Cardiac fibroblast (primary cell): ENCODE measurements around the gene LRRC7.

Experiments
- DNase-seq, 2 donors: peaks; one replicate each; pipeline versions ENCODE4 v3.0.0 to v3.0.0-alpha.2; 2010; ENCODE audit warnings: low read depth in 2 of 2
- H3K4me3 ChIP-seq, 2 donors: replicated peaks in 1 of 2; 1 replicate in 1 of 2; 2 replicates in 1 of 2; pipeline ENCODE4 v1.5.1; 2011; ENCODE audit warnings: low read depth in 2 of 2, low read length in 2 of 2, mild to moderate bottlenecking in 2 of 2, moderate library complexity in 1 of 2
- CTCF ChIP-seq: IDR thresholded peaks from one replicate; pipeline ENCODE4 v1.5.1; 2011; ENCODE audit warnings: low read depth, mild to moderate bottlenecking, low read length, inconsistent platforms

The LRRC7 gene

DNA sequence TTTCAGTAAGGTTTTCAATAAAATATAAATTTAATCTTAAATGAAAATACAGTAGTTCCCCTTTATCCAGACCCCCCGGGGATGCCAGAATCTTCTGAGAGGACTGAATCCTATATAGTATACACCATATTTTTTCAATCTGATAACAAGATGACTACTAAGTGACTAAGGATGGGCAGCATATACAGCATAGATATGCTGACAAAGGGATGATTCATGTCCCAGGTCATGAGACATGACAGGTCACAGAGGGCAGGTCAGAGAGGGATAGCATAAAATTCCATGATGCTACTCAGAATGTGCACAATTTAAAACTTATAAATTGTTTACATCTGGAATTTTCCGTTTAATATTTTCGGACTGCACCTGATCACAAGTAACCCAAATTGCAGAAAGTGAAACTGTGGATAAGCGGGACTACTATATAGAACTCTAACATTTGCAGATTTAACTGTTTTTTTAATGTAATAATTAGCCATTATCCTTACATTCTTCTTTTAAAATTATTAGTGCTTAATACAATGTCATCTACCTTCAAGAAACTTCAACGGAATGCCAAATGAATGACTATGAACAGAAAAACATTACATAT, 588.9 kb downstream of the LRRC7 start:
- no peak overlapping the region for H3K4me3 ChIP-seq
- DNase-seq: peak in 1 of 2 donors; percentile 65
- TF ChIP-seq CTCF: no peak

- TF ChIP-seq CTCF: no peak
Measured at GRCh38 chr1:70164350-70164749, 596.6 kb downstream of the LRRC7 start.

GRCh38 chr1:70168283-70168682, 600.6 kb downstream of the LRRC7 start:
- no peak for TF ChIP-seq CTCF
- peak; percentile 3 to 7 for DNase-seq
- no peak overlapping the region for H3K4me3 ChIP-seq

More at GRCh38 chr1:70164350-70164749, 596.6 kb downstream of the LRRC7 start:
- no peak for DNase-seq
- no peak overlapping the region for H3K4me3 ChIP-seq

- no peak for TF ChIP-seq CTCF
- no peak for DNase-seq
- H3K4me3 ChIP-seq: no peak overlapping the region
Measured at GRCh38 chr1:70169018-70169839, 601.5 kb downstream of the LRRC7 start.

DNA sequence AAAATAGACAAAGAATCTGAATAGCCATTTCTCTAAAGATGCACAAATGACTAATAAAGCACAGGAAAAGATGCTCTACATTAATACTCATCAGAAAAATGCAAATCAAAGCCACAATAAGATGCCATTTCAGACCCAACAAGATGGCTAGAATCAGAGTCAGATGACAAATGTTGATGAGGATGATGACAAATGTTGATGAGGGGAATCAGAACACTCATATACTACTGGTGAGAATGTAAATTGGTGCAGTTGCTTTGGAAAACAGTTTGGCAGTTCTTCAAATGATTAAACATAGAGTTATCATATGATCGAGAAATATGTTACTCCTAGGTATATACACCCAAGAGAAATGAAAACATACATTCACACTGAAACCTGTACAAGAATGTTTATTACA, 603.8 kb downstream of the LRRC7 start:
- H3K4me3 ChIP-seq: no peak overlapping the region
- no peak for DNase-seq
- TF ChIP-seq CTCF: no peak
